Measurements from ENCODE around the gene FAM222A. TPM values are rescaled to one million over a fixed set of nuclear protein-coding genes. Genes with fewer than 3 reads are reported as not detected.

Gene FAM222A
- total and polyA plus RNA-seq, 2 of the 4 experiments (the other 2 are of a cell fraction), result under 0.01 to 0.32 TPM

- Histone ChIP-seq H3K79me1 (ENCODE audit: low read depth in 1 of 2, low read length in 2 of 2) (no peaks in the 10 kb centered on the region), H2AFZ (replicated peaks; ENCODE audit: low read length, poor library complexity) (no peak overlapping the region), H3K9ac (ENCODE audit: low read depth, low read length) (no peak overlapping the region), H4K20me1 (ENCODE audit: insufficient read depth, low read length) (no peaks in the 10 kb centered on the region), H3K9me3 (ENCODE audit: control insufficient read depth, insufficient read depth, low read length) (no peaks in the 10 kb centered on the region), H2BK15ac (ENCODE audit: low read depth, low read length) (no peak overlapping the region), H3K4ac (ENCODE audit: low read depth, low read length) (no peak overlapping the region), H2AK9ac (replicated peaks; ENCODE audit: low read depth, low read length, poor library complexity) (no peak overlapping the region), H3K4me3 (ENCODE audit: insufficient read depth, low read depth, low read length) (no peak overlapping the region), H3K18ac (ENCODE audit: low read depth, low read length) (no peak overlapping the region), H2BK20ac (ENCODE audit: low read depth, low read length) (no peak overlapping the region), H4K8ac (ENCODE audit: low read depth in 2 of 2, low read length in 2 of 2) (no peak overlapping the region), H3K23ac (ENCODE audit: low read depth, low read length) (no peak overlapping the region), H3K27me3 (ENCODE audit: control insufficient read depth, insufficient read depth, low read length) (peaks cover 23% of the 10 kb centered on the region), H2AK5ac (ENCODE audit: low read depth, low read length) (no peak overlapping the region), H3K27ac (ENCODE audit: insufficient read depth, low read length) (no peak overlapping the region), H2BK5ac (ENCODE audit: low read depth, low read length, poor library complexity, severe bottlenecking) (no peak overlapping the region), H4K91ac (ENCODE audit: insufficient read depth, low read depth, low read length) (no peak overlapping the region), H3K56ac (ENCODE audit: extremely low read depth, insufficient read depth, low read length) (no peak overlapping the region), H3K14ac (replicated peaks; ENCODE audit: low read depth, low read length) (no peak overlapping the region), H3K9me1 (ENCODE audit: insufficient read depth, low read length) (no peaks in the 10 kb centered on the region), H4K5ac (ENCODE audit: low read depth, low read length) (no peak overlapping the region), H3K4me2 (ENCODE audit: low read depth, low read length) (no peak overlapping the region), H2BK120ac (ENCODE audit: low read depth, low read length) (no peak overlapping the region), H3K4me1 (ENCODE audit: control insufficient read depth, insufficient read depth, low read length) (no peaks in the 10 kb centered on the region), H3K36me3 (ENCODE audit: control insufficient read depth, insufficient read depth, low read length) (no peaks in the 10 kb centered on the region)
- WGBS, 2 experiments (ENCODE audit: extremely low coverage in 2 of 2, insufficient read length in 1 of 2), result 71% methylated on average over 1 of the region's 6 CpGs; no CpG with 5 or more reads in 1 of the 2 experiments
- intact Hi-C loops (cut with micrococcal nuclease) (no loop called here), dilution Hi-C loops (cut with HindIII; ENCODE audit: low sequenced_read_pairs, unreplicated experiment) (no loop called here), in situ Hi-C loops (cut with MboI; ENCODE audit: low sequenced_read_pairs) (no loop called here)
- ChIA-PET CTCF (no interaction called here), POLR2A (ENCODE audit: unreplicated experiment) (no interaction called here)
- TF ChIP-seq MAZ (IDR thresholded peaks at IDR 0.05; ENCODE audit: borderline replicate concordance, low read depth, low read length), result no peak
- TF ChIP-seq CHD1 (IDR thresholded peaks at IDR 0.05; ENCODE audit: low read depth, low read length), result no peak
- peak; percentile 32; the same call in 1 of the 2 replicates for TF ChIP-seq FOS (IDR thresholded peaks at IDR 0.05; ENCODE audit: low read depth, low read length)
- TF ChIP-seq RFX5 (IDR thresholded peaks at IDR 0.05; ENCODE audit: low read depth, low read length), result no peak
- no peak for TF ChIP-seq BHLHE40 (IDR thresholded peaks at IDR 0.05; ENCODE audit: low read depth, low read length)
- no peak for TF ChIP-seq MAFK (IDR thresholded peaks at IDR 0.05; ENCODE audit: low read depth, low read length)
- no peak for TF ChIP-seq NFE2L2 (IDR thresholded peaks at IDR 0.05; ENCODE audit: low read depth, low read length)
- TF ChIP-seq CTCF (conservative IDR thresholded peaks at IDR 0.05; ENCODE audit: low read depth, low read length), result no peak
- no peak for TF ChIP-seq ELK1 (IDR thresholded peaks at IDR 0.05; ENCODE audit: borderline replicate concordance, low read depth, low read length)
- peak; percentile 16 for DNase-seq
- ATAC-seq (ENCODE audit: low read depth), result no peak
- BruUV-seq (replicated peaks), result no TSS peak
Measured at GRCh38 chr12:109696485-109697269, 16.9 kb upstream of the FAM222A start.
